WERI-Rb-1 (cell line): ENCODE measurements around the gene FBXO28.
"Not testable (repeated sequence)": the region's sequence is repeated elsewhere in the genome, so short reads cannot be mapped to it uniquely, and the experiment has no call there.

Experiments used
- DNase-seq: peaks from one replicate; pipeline ENCODE4 v3.0.0-alpha.2; 2020
- H3K27ac ChIP-seq: fragments of 250-450 bp; sonication (Bioruptor Pico); 2 replicates; pipeline ENCODE4 v1.5.1; 2020; ENCODE audit warnings: mild to moderate bottlenecking, moderate library complexity
- H3K27me3 ChIP-seq: fragments of 250-450 bp; sonication (Bioruptor Pico); 2 replicates; pipeline ENCODE4 v1.5.1; 2021; ENCODE audit warnings: mild to moderate bottlenecking, low read depth, moderate library complexity; ENCODE audit not compliant: insufficient read depth, severe bottlenecking
- H3K36me3 ChIP-seq: fragments of 250-450 bp; sonication (Bioruptor Pico); 2 replicates; pipeline ENCODE4 v1.5.1; 2020; ENCODE audit warnings: mild to moderate bottlenecking, moderate library complexity
- H3K4me3 ChIP-seq: 2 replicates; pipeline ENCODE4 v1.5.1; 2011; ENCODE audit warnings: low read depth, mild to moderate bottlenecking, control low read depth, low read length
- H3K9me3 ChIP-seq: fragments of 250-450 bp; sonication (Bioruptor Pico); 2 replicates; pipeline ENCODE4 v1.5.1; 2021; ENCODE audit warnings: mild to moderate bottlenecking, moderate library complexity; ENCODE audit not compliant: severe bottlenecking
- CTCF ChIP-seq: IDR thresholded peaks from 2 replicates; pipeline ENCODE4 v1.5.1; 2011; ENCODE audit warnings: low read depth, mild to moderate bottlenecking, control low read depth, inconsistent platforms, low read length

Gene FBXO28

GRCh38 chr1:224068458-224069072 lies 45.3 kb upstream of the FBXO28 start:
- H3K36me3 ChIP-seq: no peaks in the 10 kb centered on the region
- no peak for DNase-seq
- H3K4me3 ChIP-seq: no peak overlapping the region
- no peak for TF ChIP-seq CTCF
- no peaks in the 10 kb centered on the region for H3K27me3 ChIP-seq
- H3K9me3 ChIP-seq: no peaks in the 10 kb centered on the region
- H3K27ac ChIP-seq: no peak overlapping the region

- TF ChIP-seq CTCF: no peak
- H3K9me3 ChIP-seq: no peaks in the 10 kb centered on the region
- H3K4me3 ChIP-seq: no peak overlapping the region
- no peaks in the 10 kb centered on the region for H3K27me3 ChIP-seq
- no peak for DNase-seq
- H3K27ac ChIP-seq: no peak overlapping the region
- H3K36me3 ChIP-seq: no peaks in the 10 kb centered on the region
Observed at GRCh38 chr1:224069138-224069537, 44.8 kb upstream of the FBXO28 start.

- DNase-seq: no peak
- no peak overlapping the region for H3K4me3 ChIP-seq
- no peaks in the 10 kb centered on the region for H3K36me3 ChIP-seq
- H3K9me3 ChIP-seq: no peaks in the 10 kb centered on the region
- TF ChIP-seq CTCF: no peak
- no peaks in the 10 kb centered on the region for H3K27me3 ChIP-seq
- no peak overlapping the region for H3K27ac ChIP-seq
Observed at GRCh38 chr1:224070521-224070920, 43.4 kb upstream of the FBXO28 start.

- TF ChIP-seq CTCF: no peak
- no peak overlapping the region for H3K4me3 ChIP-seq
- H3K36me3 ChIP-seq: no peaks in the 10 kb centered on the region
- H3K27ac ChIP-seq: no peak overlapping the region
- no peaks in the 10 kb centered on the region for H3K27me3 ChIP-seq
- no peaks in the 10 kb centered on the region for H3K9me3 ChIP-seq
- no peak for DNase-seq
Observed at GRCh38 chr1:224076407-224076806, 37.5 kb upstream of the FBXO28 start.

- H3K4me3 ChIP-seq, H3K27me3 ChIP-seq, H3K27ac ChIP-seq, DNase-seq, H3K36me3 ChIP-seq, H3K9me3 ChIP-seq: not testable (repeated sequence)
Observed at GRCh38 chr1:224079644-224080043, 34.3 kb upstream of the FBXO28 start.

- no peak for DNase-seq
- Histone ChIP-seq H3K27me3 (no peaks in the 10 kb centered on the region), H3K27ac (no peak overlapping the region), H3K4me3 (no peak overlapping the region), H3K36me3 (no peaks in the 10 kb centered on the region), H3K9me3 (no peaks in the 10 kb centered on the region)
- no peak for TF ChIP-seq CTCF
Observed at GRCh38 chr1:224080115-224080774, 33.7 kb upstream of the FBXO28 start.
